Hepatocyte (in vitro differentiated cells): Measurements from ENCODE around the gene HDAC1. TPM values are rescaled to one million over a fixed set of nuclear protein-coding genes. Genes with fewer than 3 reads are reported as not detected.

ENCODE experiments used
- DNase-seq: peaks from one replicate; pipeline ENCODE4 v3.0.0-alpha.2; 2016; ENCODE audit warnings: low spot score
- H2AFZ ChIP-seq: fragments of 200-600 bp; sonication (generic); 2 replicates; pipeline ENCODE4 v1.6.0; 2016; ENCODE audit warnings: antibody characterized with exemption, mild to moderate bottlenecking
- H3K27ac ChIP-seq: fragments of 200-600 bp; sonication (generic); 2 replicates; pipeline ENCODE4 v1.5.1; 2016; ENCODE audit warnings: mild to moderate bottlenecking
- H3K27me3 ChIP-seq: fragments of 200-600 bp; sonication (generic); 2 replicates; pipeline ENCODE4 v1.6.1; 2016
- H3K36me3 ChIP-seq: fragments of 200-600 bp; sonication (generic); replicated peaks from 2 replicates; pipeline ENCODE4 v1.5.1; 2016; ENCODE audit warnings: low read depth; ENCODE audit not compliant: insufficient read depth
- H3K4me1 ChIP-seq: fragments of 200-600 bp; sonication (generic); 2 replicates; pipeline ENCODE4 v1.5.1; 2016; ENCODE audit warnings: mild to moderate bottlenecking, moderate library complexity; ENCODE audit not compliant: insufficient read depth
- H3K4me2 ChIP-seq: fragments of 200-600 bp; sonication (generic); 2 replicates; pipeline ENCODE4 v1.6.0; 2016
- H3K4me3 ChIP-seq: fragments of 200-600 bp; sonication (generic); 2 replicates; pipeline ENCODE4 v1.5.1; 2016; ENCODE audit warnings: mild to moderate bottlenecking
- H3K79me2 ChIP-seq: fragments of 200-600 bp; sonication (generic); 2 replicates; pipeline ENCODE4 v1.6.0; 2017; ENCODE audit warnings: mild to moderate bottlenecking
- H3K9me2 ChIP-seq: fragments of 200-600 bp; sonication (generic); replicated peaks from 2 replicates; pipeline ENCODE4 v1.6.0; 2017; ENCODE audit warnings: mild to moderate bottlenecking; ENCODE audit not compliant: insufficient read depth
- H3K9me3 ChIP-seq: fragments of 200-600 bp; sonication (generic); 2 replicates; pipeline ENCODE4 v1.5.1; 2016; ENCODE audit warnings: low read depth, mild to moderate bottlenecking
- H4K20me1 ChIP-seq: fragments of 200-600 bp; sonication (generic); 2 replicates; pipeline ENCODE4 v1.6.0; 2016; ENCODE audit warnings: mild to moderate bottlenecking; ENCODE audit not compliant: insufficient read depth, poor library complexity, severe bottlenecking
- EZH2 ChIP-seq: fragments of 200-600 bp; sonication (generic); IDR thresholded peaks from 2 replicates; pipeline ENCODE4 v1.6.1; 2016; ENCODE audit warnings: antibody characterized with exemption, mild to moderate bottlenecking, borderline replicate concordance
- EZH2phosphoT487 ChIP-seq: fragments of 200-600 bp; sonication (generic); IDR thresholded peaks from one replicate; pipeline ENCODE4 v1.6.1; 2018; ENCODE audit warnings: antibody characterized with exemption, mild to moderate bottlenecking, low read depth, moderate library complexity; ENCODE audit not compliant: unreplicated experiment, severe bottlenecking
- WGBS: methylation state at CpG from one replicate; pipeline ENCODE4 v1.1.6; 2016; ENCODE audit warnings: low lambda C conversion rate; ENCODE audit errors: missing lambda C conversion rate; 5-methylcytosine and 5-hydroxymethylcytosine counted together
- polyA plus RNA-seq: library from polyadenylated mRNA; unstranded; fragments of >200 nt; fragmentation: Nextera tagmentation; extraction: Ambion mirVana; gene quantifications from 2 replicates; pipeline ENCODE4 v1.2.1, GENCODE V29; 2016
- total RNA-seq: library from RNA; depleted of rRNA; stranded (reverse); fragments of >200 nt; gene quantifications from 2 replicates; pipeline ENCODE4 v1.2.3, GENCODE V29; 2014
- TF ChIP-seq, protein P1 (sequence below): fragments of 200-600 bp; sonication (generic); IDR thresholded peaks from 2 replicates; pipeline ENCODE4 v1.5.1; 2016; ENCODE audit warnings: antibody characterized with exemption, mild to moderate bottlenecking; ENCODE audit not compliant: poor library complexity

Gene HDAC1
- total and polyA plus RNA-seq, 2 experiments from 2014 or later, result 94.6 to 117 TPM

- Histone ChIP-seq H4K20me1 (no peaks in the 10 kb centered on the region), H3K4me1 (no peaks in the 10 kb centered on the region), H3K36me3 (no peaks in the 10 kb centered on the region), H2AFZ (no peak overlapping the region), H3K27ac (no peak overlapping the region), H3K27me3 (no peaks in the 10 kb centered on the region), H3K4me3 (no peak overlapping the region), H3K4me2 (no peak overlapping the region), H3K79me2 (no peaks in the 10 kb centered on the region), H3K9me2 (no peaks in the 10 kb centered on the region), H3K9me3 (no peaks in the 10 kb centered on the region)
- no peak for TF ChIP-seq EZH2phosphoT487
- TF ChIP-seq, protein P1, sequence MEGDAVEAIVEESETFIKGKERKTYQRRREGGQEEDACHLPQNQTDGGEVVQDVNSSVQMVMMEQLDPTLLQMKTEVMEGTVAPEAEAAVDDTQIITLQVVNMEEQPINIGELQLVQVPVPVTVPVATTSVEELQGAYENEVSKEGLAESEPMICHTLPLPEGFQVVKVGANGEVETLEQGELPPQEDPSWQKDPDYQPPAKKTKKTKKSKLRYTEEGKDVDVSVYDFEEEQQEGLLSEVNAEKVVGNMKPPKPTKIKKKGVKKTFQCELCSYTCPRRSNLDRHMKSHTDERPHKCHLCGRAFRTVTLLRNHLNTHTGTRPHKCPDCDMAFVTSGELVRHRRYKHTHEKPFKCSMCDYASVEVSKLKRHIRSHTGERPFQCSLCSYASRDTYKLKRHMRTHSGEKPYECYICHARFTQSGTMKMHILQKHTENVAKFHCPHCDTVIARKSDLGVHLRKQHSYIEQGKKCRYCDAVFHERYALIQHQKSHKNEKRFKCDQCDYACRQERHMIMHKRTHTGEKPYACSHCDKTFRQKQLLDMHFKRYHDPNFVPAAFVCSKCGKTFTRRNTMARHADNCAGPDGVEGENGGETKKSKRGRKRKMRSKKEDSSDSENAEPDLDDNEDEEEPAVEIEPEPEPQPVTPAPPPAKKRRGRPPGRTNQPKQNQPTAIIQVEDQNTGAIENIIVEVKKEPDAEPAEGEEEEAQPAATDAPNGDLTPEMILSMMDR, result no peak
- TF ChIP-seq EZH2, result no peak
- 76% methylated on average over 7 of the region's 7 CpGs for WGBS
- DNase-seq, result no peak
Observed at GRCh38 chr1:32266921-32267591, 24.8 kb upstream of the HDAC1 start.

DNA sequence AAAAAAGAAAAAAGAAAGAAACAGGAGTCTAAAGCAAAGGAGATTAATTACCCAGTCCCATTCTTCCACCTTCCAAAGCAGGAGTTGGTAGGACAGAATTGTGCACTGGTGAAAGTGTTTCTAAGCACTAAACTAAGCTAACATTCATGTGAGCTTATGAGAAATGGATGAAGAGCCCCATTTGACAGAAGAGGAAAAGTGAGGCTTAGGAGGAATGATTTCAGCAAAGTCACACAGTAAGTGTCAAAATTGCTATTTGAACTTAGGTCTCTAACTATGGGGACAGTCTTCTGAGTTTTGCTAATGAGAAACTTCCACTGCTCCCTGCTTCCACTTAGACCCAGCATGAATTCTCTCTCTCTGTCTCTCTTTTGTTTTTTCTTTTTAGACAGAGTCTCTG is 22.1 kb upstream of the HDAC1 start:
- no peaks in the 10 kb centered on the region for H3K9me2 ChIP-seq
- TF ChIP-seq EZH2, result no peak
- TF ChIP-seq, protein P1, result no peak
- no peak for TF ChIP-seq EZH2phosphoT487
- no peaks in the 10 kb centered on the region for H4K20me1 ChIP-seq
- no peak overlapping the region for H2AFZ ChIP-seq
- no peak for DNase-seq
- no peaks in the 10 kb centered on the region for H3K79me2 ChIP-seq
- no peak overlapping the region for H3K4me3 ChIP-seq
- H3K27me3 ChIP-seq, result no peaks in the 10 kb centered on the region
- no peak overlapping the region for H3K27ac ChIP-seq
- no peak overlapping the region for H3K4me2 ChIP-seq
- H3K4me1 ChIP-seq, result peaks cover 8% of the 10 kb centered on the region
- H3K36me3 ChIP-seq, result no peaks in the 10 kb centered on the region
- H3K9me3 ChIP-seq, result no peaks in the 10 kb centered on the region

DNA sequence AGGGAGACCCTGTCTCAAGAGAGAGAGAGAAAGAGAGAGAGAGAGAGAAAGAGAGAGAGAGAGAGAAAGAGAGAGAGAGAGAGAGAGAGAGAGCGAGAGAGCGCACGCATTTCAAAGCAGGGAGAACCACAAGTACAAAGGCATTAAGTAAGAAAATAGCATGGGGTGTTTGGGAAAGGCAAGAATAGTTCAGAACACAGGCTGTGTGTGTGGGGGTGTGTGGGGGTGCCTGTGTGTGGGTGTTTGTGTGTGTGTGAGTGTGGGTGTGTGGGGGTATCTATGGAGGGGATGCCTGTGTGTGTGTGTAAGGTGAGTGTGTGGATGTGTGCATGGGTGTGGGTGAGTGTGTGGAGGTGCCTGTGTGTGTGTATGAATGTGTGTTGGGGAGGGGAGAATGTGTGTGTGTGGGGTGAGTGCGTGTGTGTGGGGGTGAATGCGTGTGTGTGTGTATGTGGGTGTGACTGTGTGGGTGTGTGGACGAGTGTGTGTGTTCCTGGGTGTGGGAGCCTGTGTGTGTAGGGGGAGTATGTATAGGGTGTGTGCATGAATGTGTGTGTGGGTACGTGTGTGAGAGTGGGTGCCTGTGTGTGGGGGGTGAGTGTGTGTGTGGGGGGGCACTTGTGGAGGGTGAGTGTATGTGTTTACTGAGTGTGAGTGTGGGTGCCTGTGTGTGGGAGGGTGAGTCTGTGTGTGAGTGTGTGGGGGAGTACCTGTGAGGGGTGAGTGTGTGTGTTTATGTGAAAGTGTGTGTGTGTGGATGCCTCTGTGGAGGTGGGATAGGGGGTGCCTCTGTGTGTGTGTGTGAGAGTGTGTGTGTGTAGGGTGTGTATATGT is 19.1 kb upstream of the HDAC1 start:
- Histone ChIP-seq H3K36me3 (no peaks in the 10 kb centered on the region), H3K4me3 (no peak overlapping the region), H3K27me3 (no peaks in the 10 kb centered on the region), H2AFZ (no peak overlapping the region), H4K20me1 (no peaks in the 10 kb centered on the region), H3K79me2 (no peaks in the 10 kb centered on the region), H3K27ac (no peak overlapping the region), H3K4me1 (peaks cover 8% of the 10 kb centered on the region), H3K4me2 (peak overlapping the region; percentile 58), H3K9me2 (no peaks in the 10 kb centered on the region), H3K9me3 (no peaks in the 10 kb centered on the region)
- TF ChIP-seq EZH2, result no peak
- TF ChIP-seq, protein P1, result no peak
- TF ChIP-seq EZH2phosphoT487, result no peak
- 84% methylated on average over 4 of the region's 7 CpGs for WGBS
- no peak for DNase-seq
